Stomach (tissue), 4 donors: ENCODE measurements around the gene FAXDC2.

Experiments
- CTCF ChIP-seq, 7 experiments: fragments of 450-650 bp in 4 of 7; fragments of 200-600 bp in 3 of 7; sonication (generic) in 3 of 7; IDR thresholded peaks; one replicate each; pipeline ENCODE4 v1.5.1; 2016 to 2019; ENCODE audit warnings: antibody characterized with exemption in 7 of 7, control low read depth in 2 of 7, mild to moderate bottlenecking in 1 of 7
- EP300 ChIP-seq: sonication (generic); formaldehyde crosslinking; IDR thresholded peaks from one replicate; pipeline ENCODE4 v1.6.1; 2017; ENCODE audit warnings: antibody characterized with exemption
- POLR2A ChIP-seq, 4 donors: fragments of 450-650 bp; IDR thresholded peaks; one replicate each; pipeline ENCODE4 v1.6.1; 2016; ENCODE audit warnings: antibody characterized with exemption in 4 of 4, control low read depth in 2 of 4, mild to moderate bottlenecking in 1 of 4, moderate library complexity in 1 of 4
- POLR2AphosphoS5 ChIP-seq, 3 donors: sonication (generic); formaldehyde crosslinking; IDR thresholded peaks; one replicate each; pipeline ENCODE4 v1.6.1; 2016; ENCODE audit warnings: antibody characterized with exemption in 3 of 3

GRCh38 chr5:154878642-154879335, 28.4 kb upstream of the FAXDC2 start:
- no peak for TF ChIP-seq CTCF (IDR thresholded peaks at IDR 0.05)
- no peak for TF ChIP-seq POLR2A (IDR thresholded peaks at IDR 0.05)
- no peak for TF ChIP-seq POLR2AphosphoS5 (IDR thresholded peaks at IDR 0.05)
- TF ChIP-seq EP300 = no peak
